ENCODE measurements around the gene NACC1.

GRCh38 chr19:13163609-13164342, 45.7 kb downstream of the NACC1 start:
- TF ChIP-seq EZH2 (IDR thresholded peaks at IDR 0.05; ENCODE audit: low read depth, low read length, severe bottlenecking): no peak
- TF ChIP-seq CTCF (IDR thresholded peaks at IDR 0.05; ENCODE audit: control extremely low read depth in 1 of 3, insufficient read depth in 1 of 3, low read depth in 1 of 3, low read length in 3 of 3): 0 out of 4 replicates have a peak, but pooled peaks of 1 of the 3 experiments have one; percentile 5
- TF ChIP-seq HDAC2 (IDR thresholded peaks at IDR 0.05; ENCODE audit: borderline replicate concordance in 1 of 2, low read depth in 2 of 2, low read length in 2 of 2): no peak

Measured in H1 (cell line).